ENCODE results near the gene CTAGE1.
"Not testable (repeated sequence)": the region's sequence is repeated elsewhere in the genome, so short reads cannot be mapped to it uniquely, and the experiment has no call there.

The CTAGE1 gene

GRCh38 chr18:22417496-22418188 is at the start of gene CTAGE1:
CTAGE1 (minus strand) TSS chr18:22417915; CDS start chr18:22417811, 104 bp downstream.
- no peak for DNase-seq (ENCODE audit: low spot score)

GRCh38 chr18:22466608-22467395 is 49.1 kb upstream of the CTAGE1 start:
- DNase-seq (ENCODE audit: low spot score): no peak

- DNase-seq (ENCODE audit: low spot score): no peak
Measured at GRCh38 chr18:22465859-22466457, 48.2 kb upstream of the CTAGE1 start.

GRCh38 chr18:22463076-22463475 is 45.4 kb upstream of the CTAGE1 start:
- DNase-seq (ENCODE audit: low spot score): no peak

- no peak for DNase-seq (ENCODE audit: low spot score)
Measured at GRCh38 chr18:22459491-22459890, 41.8 kb upstream of the CTAGE1 start.

- no peak for DNase-seq (ENCODE audit: low spot score)
Measured at GRCh38 chr18:22457524-22457923, 39.8 kb upstream of the CTAGE1 start.

GRCh38 chr18:22456547-22456946 is 38.8 kb upstream of the CTAGE1 start:
- DNase-seq (ENCODE audit: low spot score): no peak

GRCh38 chr18:22456116-22456480 is 38.4 kb upstream of the CTAGE1 start:
- DNase-seq (ENCODE audit: low spot score): no peak

- no peak for DNase-seq (ENCODE audit: low spot score)
Measured at GRCh38 chr18:22455425-22456115, 37.9 kb upstream of the CTAGE1 start.

GRCh38 chr18:22453315-22453714 is 35.6 kb upstream of the CTAGE1 start:
- no peak for DNase-seq (ENCODE audit: low spot score)

GRCh38 chr18:22452226-22452668 is 34.5 kb upstream of the CTAGE1 start:
- no peak for DNase-seq (ENCODE audit: low spot score)

- DNase-seq (ENCODE audit: low spot score): no peak
Measured at GRCh38 chr18:22451796-22452195, 34.1 kb upstream of the CTAGE1 start.

GRCh38 chr18:22450766-22451165 is 33.1 kb upstream of the CTAGE1 start:
- DNase-seq (ENCODE audit: low spot score): not testable (repeated sequence)

GRCh38 chr18:22450318-22450717 is 32.6 kb upstream of the CTAGE1 start:
- not testable (repeated sequence) for DNase-seq (ENCODE audit: low spot score)

GRCh38 chr18:22449753-22450152 is 32.0 kb upstream of the CTAGE1 start:
- DNase-seq (ENCODE audit: low spot score): not testable (repeated sequence)

GRCh38 chr18:22448238-22448637 is 30.5 kb upstream of the CTAGE1 start:
- DNase-seq (ENCODE audit: low spot score): no peak

- DNase-seq (ENCODE audit: low spot score): no peak
Measured at GRCh38 chr18:22447792-22448191, 30.1 kb upstream of the CTAGE1 start.

- no peak for DNase-seq (ENCODE audit: low spot score)
Measured at GRCh38 chr18:22446911-22447310, 29.2 kb upstream of the CTAGE1 start.

- DNase-seq (ENCODE audit: low spot score): no peak
Measured at GRCh38 chr18:22446325-22446724, 28.6 kb upstream of the CTAGE1 start.

- DNase-seq (ENCODE audit: low spot score): no peak
Measured at GRCh38 chr18:22441638-22442037, 23.9 kb upstream of the CTAGE1 start.

GRCh38 chr18:22439447-22439846 is 21.7 kb upstream of the CTAGE1 start:
- no peak for DNase-seq (ENCODE audit: low spot score)

GRCh38 chr18:22436136-22436535 is 18.4 kb upstream of the CTAGE1 start:
- DNase-seq (ENCODE audit: low spot score): no peak

All from globus pallidus (tissue), 1 donor.